T-helper 2 cell (primary cell): ENCODE measurements around the gene TCAF1.

ENCODE experiments used
- DNase-seq, 5 experiments: peaks; one replicate each; pipeline versions ENCODE4 v3.0.0 to v3.0.0-alpha.2; 2012 to 2022
- total RNA-seq, 2 donors: gene quantifications; one replicate each; lab custom pipeline; 2026; lab: John Stamatoyannopoulos, UW

Gene TCAF1
- 4.1 to 10.4 reads per million in 2 donors for total RNA-seq

GRCh38 chr7:143901668-143902331, at the start of gene TCAF1:
TCAF1 (minus strand) TSS chr7:143902176; CDS start chr7:143876608, 25,568 bp downstream.
- DNase-seq, result peak; percentile 77 to 93 (median 83)

- DNase-seq, result no peak
Observed at GRCh38 chr7:143948733-143949132, 46.8 kb upstream of the TCAF1 start.

- DNase-seq, result no peak
Observed at GRCh38 chr7:143947111-143947510, 45.1 kb upstream of the TCAF1 start.

- DNase-seq, result no peak
Observed at GRCh38 chr7:143945423-143945822, 43.4 kb upstream of the TCAF1 start.

GRCh38 chr7:143938379-143939243, 36.6 kb upstream of the TCAF1 start:
- no peak for DNase-seq

GRCh38 chr7:143936087-143937009, 34.4 kb upstream of the TCAF1 start:
- DNase-seq, result no peak

- DNase-seq, result no peak
Observed at GRCh38 chr7:143934526-143935325, 32.8 kb upstream of the TCAF1 start, which contains the start of gene OR2F2. OR2F2 (plus strand) TSS chr7:143935233; CDS start chr7:143935233, 0 bp downstream.

GRCh38 chr7:143931739-143932138, 29.8 kb upstream of the TCAF1 start:
- peak in 1 of 5 experiments; percentile 60 for DNase-seq

GRCh38 chr7:143929224-143929920, 27.4 kb upstream of the TCAF1 start:
- peak in 1 of 5 experiments; percentile 70 for DNase-seq

GRCh38 chr7:143924851-143925250, 22.9 kb upstream of the TCAF1 start:
- no peak for DNase-seq

- no peak for DNase-seq
Observed at GRCh38 chr7:143914938-143915652, 13.1 kb upstream of the TCAF1 start.

GRCh38 chr7:143913945-143914615, 12.1 kb upstream of the TCAF1 start:
- DNase-seq, result no peak

- no peak for DNase-seq
Observed at GRCh38 chr7:143910473-143911248, 8.7 kb upstream of the TCAF1 start.

- no peak for DNase-seq
Observed at GRCh38 chr7:143909863-143910262, 7.9 kb upstream of the TCAF1 start.

- DNase-seq, result no peak
Observed at GRCh38 chr7:143908120-143908519, 6.1 kb upstream of the TCAF1 start.

GRCh38 chr7:143906895-143907294, 4.9 kb upstream of the TCAF1 start:
- no peak for DNase-seq

- no peak for DNase-seq
Observed at GRCh38 chr7:143906151-143906550, 4.2 kb upstream of the TCAF1 start.

- no peak for DNase-seq
Observed at GRCh38 chr7:143905509-143905908, 3.5 kb upstream of the TCAF1 start.

- DNase-seq, result no peak
Observed at GRCh38 chr7:143902332-143902899, 440 bp upstream of the TCAF1 start.
